IMR-90 (cell line): ENCODE data around the gene OSBPL1A. TPM values are rescaled to one million over a fixed set of nuclear protein-coding genes. Genes with fewer than 3 reads are reported as not detected.

Experiments used
- ATAC-seq: fragments of 200-7000 bp; cut with Tn5 transposase; 2 replicates; pipeline ENCODE4 v1.9.1; 2020; ENCODE audit warnings: low read depth, mild to moderate bottlenecking, moderate library complexity
- BruUV-seq: library from RNA; stranded (reverse); fragments of 400-500 nt; replicated peaks from 2 replicates; lab custom pipeline; 2021; lab: Mats Ljungman, UMichigan
- CTCF ChIA-PET: fragments of 300-600 bp; formaldehyde crosslinking; extraction: SDS; loops from one replicate; lab custom pipeline; 2021; ENCODE audit warnings: antibody characterized with exemption; lab: Yijun Ruan, JAX
- POLR2A ChIA-PET: fragments of 300-600 bp; sonication (Branson Sonifier 250); formaldehyde crosslinking; loops from one replicate; lab custom pipeline; 2022; ENCODE audit warnings: antibody characterized with exemption; ENCODE audit not compliant: unreplicated experiment; lab: Charles Lee
- DNase-seq: peaks from one replicate; pipeline ENCODE4 v3.0.0; 2013
- H2AFZ ChIP-seq: replicated peaks from 2 replicates; pipeline ENCODE3; 2013; ENCODE audit warnings: low read length, mild to moderate bottlenecking; ENCODE audit not compliant: poor library complexity
- H2AK5ac ChIP-seq: 2 replicates; pipeline ENCODE4 v1.6.1; 2013; ENCODE audit warnings: low read depth, low read length, inconsistent platforms
- H2AK9ac ChIP-seq: replicated peaks from 2 replicates; pipeline ENCODE3; 2013; ENCODE audit warnings: mild to moderate bottlenecking, low read depth, low read length, moderate library complexity; ENCODE audit not compliant: poor library complexity
- H2BK120ac ChIP-seq: 2 replicates; pipeline ENCODE4 v1.6.1; 2013; ENCODE audit warnings: low read depth, low read length, inconsistent platforms
- H2BK15ac ChIP-seq: 3 replicates; pipeline ENCODE4 v1.6.1; 2013; ENCODE audit warnings: low read depth, low read length, inconsistent platforms
- H2BK20ac ChIP-seq: 2 replicates; pipeline ENCODE4 v1.6.1; 2013; ENCODE audit warnings: low read depth, mild to moderate bottlenecking, inconsistent platforms, low read length, moderate library complexity
- H2BK5ac ChIP-seq: 2 replicates; pipeline ENCODE4 v1.6.1; 2013; ENCODE audit warnings: mild to moderate bottlenecking, low read depth, low read length, inconsistent platforms; ENCODE audit not compliant: poor library complexity, severe bottlenecking
- H3K14ac ChIP-seq: replicated peaks from 2 replicates; pipeline ENCODE4 v1.6.1; 2013; ENCODE audit warnings: low read depth, low read length, inconsistent platforms
- H3K18ac ChIP-seq: 2 replicates; pipeline ENCODE4 v1.6.1; 2013; ENCODE audit warnings: low read depth, low read length, control low read depth
- H3K23ac ChIP-seq: 2 replicates; pipeline ENCODE4 v1.6.1; 2013; ENCODE audit warnings: low read depth, low read length, inconsistent platforms
- H3K27ac ChIP-seq: 2 replicates; pipeline ENCODE4 v1.5.1; 2013; ENCODE audit warnings: mild to moderate bottlenecking, control low read depth, low read length; ENCODE audit not compliant: insufficient read depth
- H3K27me3 ChIP-seq: 2 replicates; pipeline ENCODE4 v1.6.1; 2013; ENCODE audit warnings: low read length; ENCODE audit not compliant: control insufficient read depth, insufficient read depth
- H3K36me3 ChIP-seq: 2 replicates; pipeline ENCODE4 v1.6.1; 2013; ENCODE audit warnings: low read length, mixed read lengths; ENCODE audit not compliant: control insufficient read depth, insufficient read depth
- H3K4ac ChIP-seq: 2 replicates; pipeline ENCODE4 v1.6.1; 2013; ENCODE audit warnings: low read depth, low read length, inconsistent platforms
- H3K4me1 ChIP-seq: 2 replicates; pipeline ENCODE4 v1.6.1; 2013; ENCODE audit warnings: low read length, mixed read lengths; ENCODE audit not compliant: control insufficient read depth, insufficient read depth
- H3K4me2 ChIP-seq: 2 replicates; pipeline ENCODE4 v1.6.1; 2013; ENCODE audit warnings: low read depth, mild to moderate bottlenecking, control low read depth, low read length, moderate library complexity
- H3K4me3 ChIP-seq: 2 replicates; pipeline ENCODE4 v1.5.1; 2013; ENCODE audit warnings: low read depth, mild to moderate bottlenecking, control low read depth, low read length, moderate library complexity; ENCODE audit not compliant: insufficient read depth
- H3K56ac ChIP-seq: 2 replicates; pipeline ENCODE4 v1.6.1; 2013; ENCODE audit warnings: low read length, inconsistent platforms; ENCODE audit not compliant: insufficient read depth; ENCODE audit errors: extremely low read depth
- H3K79me1 ChIP-seq, 2 experiments: 2 replicates each; pipeline ENCODE4 v1.6.1; 2013; ENCODE audit warnings: low read length in 2 of 2, inconsistent platforms in 1 of 2, low read depth in 1 of 2
- H3K9ac ChIP-seq: 2 replicates; pipeline ENCODE4 v1.6.1; 2013; ENCODE audit warnings: low read depth, low read length, control low read depth
- H3K9me1 ChIP-seq: 2 replicates; pipeline ENCODE4 v1.6.1; 2013; ENCODE audit warnings: low read length, inconsistent platforms; ENCODE audit not compliant: insufficient read depth
- H3K9me3 ChIP-seq: 2 replicates; pipeline ENCODE4 v1.6.1; 2013; ENCODE audit warnings: low read length; ENCODE audit not compliant: control insufficient read depth, insufficient read depth
- H4K20me1 ChIP-seq: 2 replicates; pipeline ENCODE4 v1.6.1; 2013; ENCODE audit warnings: low read length, inconsistent platforms; ENCODE audit not compliant: insufficient read depth
- H4K5ac ChIP-seq: 2 replicates; pipeline ENCODE4 v1.6.1; 2013; ENCODE audit warnings: mild to moderate bottlenecking, low read depth, low read length, control low read depth
- H4K8ac ChIP-seq, 2 experiments: 2 replicates each; pipeline ENCODE4 v1.6.1; 2013; ENCODE audit warnings: low read depth in 2 of 2, low read length in 2 of 2, control low read depth in 1 of 2, inconsistent platforms in 1 of 2
- H4K91ac ChIP-seq: 2 replicates; pipeline ENCODE4 v1.6.1; 2013; ENCODE audit warnings: low read depth, low read length, inconsistent platforms; ENCODE audit not compliant: insufficient read depth
- BHLHE40 ChIP-seq: fragments of 150-350 bp; IDR thresholded peaks from 2 replicates; pipeline ENCODE4 v1.6.1; 2016; ENCODE audit warnings: mild to moderate bottlenecking, low read depth, low read length
- CEBPB ChIP-seq: IDR thresholded peaks from 2 replicates; pipeline ENCODE4 v1.6.1; 2012; ENCODE audit warnings: low read depth, low read length, improper control_type of control experiment
- CHD1 ChIP-seq: IDR thresholded peaks from 2 replicates; pipeline ENCODE4 v1.6.1; 2012; ENCODE audit warnings: low read depth, low read length, improper control_type of control experiment
- FOS ChIP-seq: fragments of 150-350 bp; IDR thresholded peaks from 2 replicates; pipeline ENCODE4 v1.6.1; 2016; ENCODE audit warnings: low read depth, low read length
- MAZ ChIP-seq: IDR thresholded peaks from 2 replicates; pipeline ENCODE4 v1.6.1; 2012; ENCODE audit warnings: low read depth, mild to moderate bottlenecking, low read length, improper control_type of control experiment, moderate library complexity, borderline replicate concordance
- MXI1 ChIP-seq: IDR thresholded peaks from 2 replicates; pipeline ENCODE4 v1.6.1; 2012; ENCODE audit warnings: low read depth, mild to moderate bottlenecking, low read length, moderate library complexity, borderline replicate concordance
- POLR2A ChIP-seq: IDR thresholded peaks from 2 replicates; pipeline ENCODE4 v1.6.1; 2012; ENCODE audit warnings: mild to moderate bottlenecking, low read depth, low read length
- RCOR1 ChIP-seq: IDR thresholded peaks from 2 replicates; pipeline ENCODE4 v1.6.1; 2012; ENCODE audit warnings: mild to moderate bottlenecking, low read length, improper control_type of control experiment; ENCODE audit not compliant: insufficient replicate concordance
- SMC3 ChIP-seq: fragments of 150-350 bp; IDR thresholded peaks from 2 replicates; pipeline ENCODE4 v1.6.1; 2016; ENCODE audit warnings: low read depth, mild to moderate bottlenecking, antibody characterized with exemption, low read length, moderate library complexity
- WGBS, 2 experiments: methylation state at CpG; one replicate each; pipeline versions ENCODE4 v1.1.5 to v1.1.7; 2013; ENCODE audit warnings: missing lambda C conversion rate in 2 of 2; ENCODE audit not compliant: insufficient read length in 1 of 2; ENCODE audit errors: extremely low coverage in 2 of 2; 5-methylcytosine and 5-hydroxymethylcytosine counted together
- dilution Hi-C: fragments of 300-500 bp; cut with HindIII; formaldehyde crosslinking; loops from one replicate; pipeline ENCODE4 v1.14.3; 2018; ENCODE audit warnings: low sequenced_read_pairs; ENCODE audit not compliant: unreplicated experiment
- in situ Hi-C: fragments of 300-500 bp; cut with MboI; formaldehyde crosslinking; loops from 3 replicates; pipeline ENCODE4 v1.14.3; 2019; ENCODE audit warnings: low sequenced_read_pairs, inconsistent platforms, mixed read lengths
- intact Hi-C: fragments of 100-400 bp; cut with micrococcal nuclease; formaldehyde crosslinking; loops from 2 replicates; pipeline ENCODE4 v1.10.0; 2022
- polyA plus RNA-seq, 3 experiments: library from polyadenylated mRNA; depleted of rRNA; stranded (reverse); fragments of >200 nt; gene quantifications; 2 replicates each; pipeline ENCODE4 v1.2.3, GENCODE V29; 2012; ENCODE audit warnings: low replicate concordance in 1 of 3
- total RNA-seq: library from RNA; depleted of rRNA; stranded (reverse); fragments of >200 nt; gene quantifications from 2 replicates; pipeline ENCODE4 v1.2.3, GENCODE V29; 2012
- TF ChIP-seq, protein P1 (sequence below): conservative IDR thresholded peaks from 2 replicates; pipeline ENCODE4 v1.5.1; 2012; ENCODE audit warnings: mild to moderate bottlenecking, low read depth, low read length, improper control_type of control experiment

The OSBPL1A gene
- total and polyA plus RNA-seq, 2 of the 4 experiments (the other 2 are of a cell fraction), result 29.4 to 70.4 TPM

GRCh38 chr18:24432618-24433017 lies 35.0 kb upstream of the OSBPL1A start:
- no peak overlapping the region for H3K4me3 ChIP-seq
- H3K27me3 ChIP-seq, result no peaks in the 10 kb centered on the region
- no peak overlapping the region for H3K4ac ChIP-seq
- H3K56ac ChIP-seq, result no peak overlapping the region
- H3K4me2 ChIP-seq, result no peak overlapping the region
- H2AFZ ChIP-seq, result no peak overlapping the region
- ChIA-PET POLR2A (no interaction called here), CTCF (no interaction called here)
- H2BK120ac ChIP-seq, result no peak overlapping the region
- no peak for DNase-seq
- BruUV-seq, result no TSS peak
- no peaks in the 10 kb centered on the region for H4K20me1 ChIP-seq
- H2BK20ac ChIP-seq, result no peak overlapping the region
- H3K36me3 ChIP-seq, result peaks cover 5% of the 10 kb centered on the region; the same call in 1 of the 2 replicates
- H4K5ac ChIP-seq, result no peak overlapping the region
- no peak overlapping the region for H3K9ac ChIP-seq
- H3K9me3 ChIP-seq, result no peaks in the 10 kb centered on the region
- H2AK9ac ChIP-seq, result no peak overlapping the region
- H3K4me1 ChIP-seq, result no peaks in the 10 kb centered on the region
- no peak overlapping the region for H2AK5ac ChIP-seq
- no peak overlapping the region for H3K27ac ChIP-seq
- intact Hi-C loops (no loop called here), dilution Hi-C loops (no loop called here), in situ Hi-C loops (no loop called here)
- H3K79me1 ChIP-seq, result peaks cover 10 to 16% of the 10 kb centered on the region in 2 experiments
- TF ChIP-seq CEBPB (no peak), POLR2A (no peak), MXI1 (no peak), FOS (no peak), BHLHE40 (no peak), MAZ (no peak), SMC3 (no peak), RCOR1 (no peak), CHD1 (no peak)
- TF ChIP-seq, protein P1, sequence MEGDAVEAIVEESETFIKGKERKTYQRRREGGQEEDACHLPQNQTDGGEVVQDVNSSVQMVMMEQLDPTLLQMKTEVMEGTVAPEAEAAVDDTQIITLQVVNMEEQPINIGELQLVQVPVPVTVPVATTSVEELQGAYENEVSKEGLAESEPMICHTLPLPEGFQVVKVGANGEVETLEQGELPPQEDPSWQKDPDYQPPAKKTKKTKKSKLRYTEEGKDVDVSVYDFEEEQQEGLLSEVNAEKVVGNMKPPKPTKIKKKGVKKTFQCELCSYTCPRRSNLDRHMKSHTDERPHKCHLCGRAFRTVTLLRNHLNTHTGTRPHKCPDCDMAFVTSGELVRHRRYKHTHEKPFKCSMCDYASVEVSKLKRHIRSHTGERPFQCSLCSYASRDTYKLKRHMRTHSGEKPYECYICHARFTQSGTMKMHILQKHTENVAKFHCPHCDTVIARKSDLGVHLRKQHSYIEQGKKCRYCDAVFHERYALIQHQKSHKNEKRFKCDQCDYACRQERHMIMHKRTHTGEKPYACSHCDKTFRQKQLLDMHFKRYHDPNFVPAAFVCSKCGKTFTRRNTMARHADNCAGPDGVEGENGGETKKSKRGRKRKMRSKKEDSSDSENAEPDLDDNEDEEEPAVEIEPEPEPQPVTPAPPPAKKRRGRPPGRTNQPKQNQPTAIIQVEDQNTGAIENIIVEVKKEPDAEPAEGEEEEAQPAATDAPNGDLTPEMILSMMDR, result no peak
- no peak overlapping the region for H3K23ac ChIP-seq
- no peak overlapping the region for H2BK15ac ChIP-seq
- no peak overlapping the region for H4K8ac ChIP-seq
- no peak overlapping the region for H4K91ac ChIP-seq
- H3K9me1 ChIP-seq, result peaks cover 3% of the 10 kb centered on the region
- H3K14ac ChIP-seq, result no peak overlapping the region
- 100% methylated on average over 2 of the region's 3 CpGs; no CpG with 5 or more reads in 1 of the 2 experiments for WGBS, 2 experiments
- H3K18ac ChIP-seq, result no peak overlapping the region
- H2BK5ac ChIP-seq, result no peak overlapping the region
- no peak for ATAC-seq
